HG03025 (cell line): Measurements from ENCODE around the gene SRD5A3.

Experiments
- ATAC-seq: cut with Tn5 transposase; IDR thresholded peaks from one replicate; pipeline ENCODE4 v1.9.1; 2021; ENCODE audit warnings: mild to moderate bottlenecking, moderate library complexity; ENCODE audit not compliant: unreplicated experiment, low FRiP score

SRD5A3 gene

GRCh38 chr4:55345980-55346850, at the start of gene SRD5A3:
Gene SRD5A3, plus strand, starts transcription at chr4:55346242. Its CDS starts 95 bp downstream, at chr4:55346337.
- peak; percentile 95 for ATAC-seq

- no peak for ATAC-seq
Observed at GRCh38 chr4:55297346-55297745, 48.7 kb upstream of the SRD5A3 start.

- ATAC-seq: no peak
Observed at GRCh38 chr4:55303760-55304165, 42.3 kb upstream of the SRD5A3 start.

- no peak for ATAC-seq
Observed at GRCh38 chr4:55304303-55304702, 41.7 kb upstream of the SRD5A3 start.

GRCh38 chr4:55308071-55308470, 38.0 kb upstream of the SRD5A3 start:
- ATAC-seq: no peak

- ATAC-seq: no peak
Observed at GRCh38 chr4:55311792-55312488, 34.1 kb upstream of the SRD5A3 start.

GRCh38 chr4:55312489-55313101, 33.4 kb upstream of the SRD5A3 start:
- no peak for ATAC-seq

- no peak for ATAC-seq
Observed at GRCh38 chr4:55314141-55314820, 31.8 kb upstream of the SRD5A3 start.

GRCh38 chr4:55318175-55319129, 27.6 kb upstream of the SRD5A3 start:
- no peak for ATAC-seq

- no peak for ATAC-seq
Observed at GRCh38 chr4:55321707-55322264, 24.3 kb upstream of the SRD5A3 start.

GRCh38 chr4:55323375-55323774, 22.7 kb upstream of the SRD5A3 start:
- no peak for ATAC-seq

GRCh38 chr4:55326629-55327028, 19.4 kb upstream of the SRD5A3 start:
- no peak for ATAC-seq

GRCh38 chr4:55329012-55329411, 17.0 kb upstream of the SRD5A3 start:
- ATAC-seq: no peak

- no peak for ATAC-seq
Observed at GRCh38 chr4:55330241-55330640, 15.8 kb upstream of the SRD5A3 start.

- ATAC-seq: no peak
Observed at GRCh38 chr4:55336138-55337034, 9.7 kb upstream of the SRD5A3 start.

GRCh38 chr4:55337944-55338343, 8.1 kb upstream of the SRD5A3 start:
- no peak for ATAC-seq

GRCh38 chr4:55338486-55338885, 7.6 kb upstream of the SRD5A3 start:
- no peak for ATAC-seq

- ATAC-seq: no peak
Observed at GRCh38 chr4:55340266-55340665, 5.8 kb upstream of the SRD5A3 start.
